Activated CD8-positive, alpha-beta T cell treated with anti-CD3 and anti-CD28 coated beads for 36 hours (primary cell): Measurements from ENCODE around the gene ATP1A4. TPM values are rescaled to one million over a fixed set of nuclear protein-coding genes. Genes with fewer than 3 reads are reported as not detected.

Source experiments
- ATAC-seq: fragments of 200-7000 bp; cut with Tn5 transposase; one replicate; pipeline ENCODE4 v1.10.0; 2021; ENCODE audit warnings: mild to moderate bottlenecking, moderate library complexity
- CTCF ChIA-PET: fragments of 350-600 bp; sonication (Branson Sonifier 250); formaldehyde crosslinking; loops from one replicate; lab custom pipeline; 2021; ENCODE audit warnings: antibody characterized with exemption; lab: Charles Lee
- POLR2A ChIA-PET: fragments of 350-600 bp; sonication (Branson Sonifier 250); formaldehyde crosslinking; loops from one replicate; lab custom pipeline; 2021; ENCODE audit warnings: antibody characterized with exemption; lab: Charles Lee
- DNase-seq: peaks from one replicate; pipeline ENCODE4 v3.0.0-alpha.2; 2020
- H3K27ac Mint-ChIP-seq: one replicate; pipeline ENCODE4 v1.8.0; 2021; ENCODE audit warnings: mild to moderate bottlenecking, mixed read lengths
- H3K27me3 Mint-ChIP-seq: one replicate; pipeline ENCODE4 v1.8.0; 2021; ENCODE audit warnings: mixed read lengths
- H3K36me3 Mint-ChIP-seq: one replicate; pipeline ENCODE4 v1.8.0; 2021; ENCODE audit warnings: low read depth, mixed read lengths
- H3K4me1 Mint-ChIP-seq: one replicate; pipeline ENCODE4 v1.8.0; 2021; ENCODE audit warnings: low read depth, mixed read lengths
- H3K4me3 Mint-ChIP-seq: one replicate; pipeline ENCODE4 v1.8.0; 2021; ENCODE audit warnings: mild to moderate bottlenecking, moderate library complexity, mixed read lengths
- H3K9me3 Mint-ChIP-seq: one replicate; pipeline ENCODE4 v1.8.0; 2021; ENCODE audit warnings: mixed read lengths
- CTCF ChIP-seq: fragments of 200-600 bp; IDR thresholded peaks from one replicate; pipeline ENCODE4 v1.8.0; 2022; ENCODE audit warnings: antibody characterized with exemption, mild to moderate bottlenecking
- intact Hi-C: fragments of 100-400 bp; cut with micrococcal nuclease; formaldehyde crosslinking; loops from one replicate; pipeline ENCODE4 v1.10.0; 2022
- total RNA-seq, 2 experiments: library from RNA; stranded (reverse); gene quantifications; one replicate each; pipeline ENCODE4 v1.2.3, GENCODE V29; 2021

Gene ATP1A4
- total RNA-seq, 2 experiments from 2014 or later, result not detected

DNA sequence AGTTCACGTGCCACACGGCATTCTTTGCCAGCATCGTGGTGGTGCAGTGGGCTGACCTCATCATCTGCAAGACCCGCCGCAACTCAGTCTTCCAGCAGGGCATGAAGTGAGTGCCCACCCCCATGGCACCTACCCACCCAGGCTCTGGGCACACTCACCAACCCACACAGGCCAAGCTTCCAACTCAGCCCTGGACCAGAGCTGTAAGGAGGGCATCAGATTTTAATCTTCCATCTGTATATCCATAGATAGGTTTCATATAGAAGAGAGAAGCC lies 14.5 kb upstream of the ATP1A4 start:
- ATAC-seq (no peak), DNase-seq (no peak)
- POLR2A ChIA-PET, result interaction anchor here (1.0 kb wide), 1 partner anchor 35 kb away, joined by 3 read pairs; no protein-coding TSS in a partner anchor
- no peaks in the 10 kb centered on the region for H3K9me3 Mint-ChIP-seq
- CTCF ChIA-PET, result no interaction called here
- no peak overlapping the region for H3K4me3 Mint-ChIP-seq
- H3K27ac Mint-ChIP-seq, result no peak overlapping the region
- TF ChIP-seq CTCF, result no peak
- H3K4me1 Mint-ChIP-seq, result no peaks in the 10 kb centered on the region
- intact Hi-C loops, result no loop called here
- peaks cover 6% of the 10 kb centered on the region for H3K27me3 Mint-ChIP-seq
- no peaks in the 10 kb centered on the region for H3K36me3 Mint-ChIP-seq

DNA sequence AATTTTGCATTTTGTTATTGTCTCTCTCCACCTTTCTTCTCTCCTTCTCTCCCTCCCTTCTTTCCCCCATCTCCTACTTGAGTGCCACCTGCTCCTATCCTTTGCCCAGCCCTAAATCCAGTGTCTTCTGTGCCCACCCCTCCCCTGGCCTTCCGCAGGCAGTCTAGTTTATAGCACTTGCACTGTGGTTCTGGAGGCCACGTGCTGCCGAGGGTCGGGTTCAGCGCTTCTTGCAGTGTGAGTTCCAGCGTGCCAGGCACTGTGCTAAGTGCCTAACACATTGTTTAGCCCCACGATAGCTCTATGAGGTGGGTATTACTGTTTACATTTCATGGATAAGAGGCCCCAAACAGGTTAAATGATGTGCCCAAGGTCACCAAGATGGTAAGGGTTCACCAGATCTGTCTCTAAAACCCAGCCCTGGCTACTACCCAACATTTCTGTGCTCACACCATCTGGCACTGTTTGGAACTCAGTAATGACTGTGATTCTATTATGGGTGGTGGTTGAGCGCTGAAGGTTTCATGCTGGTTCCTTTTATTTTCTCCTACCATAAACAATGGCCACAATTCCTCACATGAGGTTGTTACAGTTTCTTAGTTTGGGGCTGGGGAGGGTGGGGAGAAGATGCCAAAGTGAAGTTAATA lies 14.1 kb upstream of the ATP1A4 start:
- no peak for DNase-seq
- ATAC-seq, result no peak
- no peaks in the 10 kb centered on the region for H3K36me3 Mint-ChIP-seq
- peaks cover 1% of the 10 kb centered on the region for H3K27me3 Mint-ChIP-seq
- POLR2A ChIA-PET, result interaction anchor here (1.0 kb wide), 1 partner anchor 36 kb away, joined by 3 read pairs; no protein-coding TSS in a partner anchor
- intact Hi-C loops, result no loop called here
- H3K4me1 Mint-ChIP-seq, result no peaks in the 10 kb centered on the region
- no peak overlapping the region for H3K4me3 Mint-ChIP-seq
- no peak for TF ChIP-seq CTCF
- CTCF ChIA-PET, result no interaction called here
- no peak overlapping the region for H3K27ac Mint-ChIP-seq
- H3K9me3 Mint-ChIP-seq, result no peaks in the 10 kb centered on the region

DNA sequence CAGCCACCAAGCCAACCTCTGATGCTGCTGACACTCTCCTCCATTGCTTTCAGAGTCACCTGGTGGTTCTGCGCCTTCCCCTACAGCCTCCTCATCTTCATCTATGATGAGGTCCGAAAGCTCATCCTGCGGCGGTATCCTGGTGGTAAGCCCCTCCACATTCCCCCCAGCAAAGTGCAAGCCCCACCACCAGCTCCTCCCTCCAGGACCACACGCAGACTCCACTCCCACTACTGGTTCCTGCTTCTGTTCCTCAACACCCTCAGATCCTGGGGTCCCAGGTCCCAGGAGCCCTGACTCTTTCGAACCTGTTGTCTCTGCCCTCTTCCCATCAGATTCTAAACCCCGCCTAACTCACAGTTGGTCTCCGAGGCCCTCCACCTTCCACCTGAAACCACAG lies 11.6 kb upstream of the ATP1A4 start:
- DNase-seq (no peak), ATAC-seq (no peak)
- Mint-ChIP-seq H3K4me3 (no peak overlapping the region), H3K27ac (no peak overlapping the region), H3K4me1 (no peaks in the 10 kb centered on the region), H3K9me3 (no peaks in the 10 kb centered on the region), H3K36me3 (no peaks in the 10 kb centered on the region), H3K27me3 (peaks cover 9% of the 10 kb centered on the region)
- intact Hi-C loops, result no loop called here
- no peak for TF ChIP-seq CTCF
- ChIA-PET CTCF (no interaction called here), POLR2A (no interaction called here)

DNA sequence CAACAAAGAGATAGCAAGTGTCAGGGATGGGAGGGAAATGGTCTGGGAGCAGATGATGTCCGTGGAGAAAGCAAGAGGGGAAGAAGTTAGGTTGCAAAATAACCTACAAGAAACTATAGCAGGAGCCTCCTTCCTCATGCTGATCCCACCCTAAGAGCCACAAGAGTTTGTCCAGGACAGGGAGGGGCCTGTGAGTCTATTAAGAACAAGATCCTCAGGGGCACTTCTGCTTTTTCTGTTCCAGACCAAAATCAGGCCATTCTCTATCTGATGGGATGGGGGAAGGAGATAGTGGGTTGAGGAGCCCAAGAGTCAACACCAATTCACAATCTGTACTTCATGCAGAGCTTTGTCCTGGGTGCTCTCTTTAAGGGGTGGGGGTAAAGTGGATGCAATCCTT lies 7.7 kb upstream of the ATP1A4 start:
- intact Hi-C loops, result no loop called here
- Mint-ChIP-seq H3K4me3 (no peak overlapping the region), H3K9me3 (no peaks in the 10 kb centered on the region), H3K36me3 (no peaks in the 10 kb centered on the region), H3K4me1 (no peaks in the 10 kb centered on the region), H3K27me3 (peaks cover 9% of the 10 kb centered on the region), H3K27ac (no peak overlapping the region)
- ChIA-PET CTCF (no interaction called here), POLR2A (no interaction called here)
- no peak for ATAC-seq
- no peak for TF ChIP-seq CTCF
- DNase-seq, result no peak

DNA sequence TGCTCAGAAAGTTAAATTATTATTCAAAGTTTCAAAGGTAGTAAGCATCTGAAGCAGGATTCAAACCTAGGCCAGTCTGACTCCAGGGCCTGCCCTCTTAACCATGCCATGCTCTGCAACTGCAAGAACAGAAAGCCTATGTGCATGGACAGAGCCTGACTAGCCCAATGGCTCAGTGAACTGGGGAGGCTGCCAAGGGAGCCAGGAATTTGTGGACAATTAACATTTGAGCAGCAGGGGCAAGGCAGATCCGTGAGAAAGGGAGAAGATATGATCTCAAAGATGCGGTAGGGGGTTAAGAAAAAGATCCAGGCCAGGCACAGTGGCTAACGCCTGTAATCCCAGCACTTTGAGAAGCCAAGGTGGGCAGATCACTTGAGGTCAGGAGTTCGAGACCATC lies 6.5 kb upstream of the ATP1A4 start:
- no peak for DNase-seq
- Mint-ChIP-seq H3K9me3 (no peaks in the 10 kb centered on the region), H3K4me3 (no peak overlapping the region), H3K27ac (no peak overlapping the region), H3K4me1 (no peaks in the 10 kb centered on the region), H3K27me3 (peaks cover 9% of the 10 kb centered on the region), H3K36me3 (no peaks in the 10 kb centered on the region)
- ATAC-seq, result no peak
- TF ChIP-seq CTCF, result no peak
- intact Hi-C loops, result no loop called here
- ChIA-PET POLR2A (no interaction called here), CTCF (no interaction called here)
